Activated CD8-positive, alpha-beta memory T cell treated with anti-CD3 and anti-CD28 coated beads for 48 hours (primary cell): Measurements from ENCODE around the gene DBET.
"Not testable (repeated sequence)": the region's sequence is repeated elsewhere in the genome, so short reads cannot be mapped to it uniquely, and the experiment has no call there.

Source experiments
- DNase-seq, 3 experiments: peaks; one replicate each; pipeline ENCODE4 v3.0.0-alpha.2; 2020; ENCODE audit warnings: low read depth in 2 of 3, low spot score in 2 of 3

Gene DBET

DNA sequence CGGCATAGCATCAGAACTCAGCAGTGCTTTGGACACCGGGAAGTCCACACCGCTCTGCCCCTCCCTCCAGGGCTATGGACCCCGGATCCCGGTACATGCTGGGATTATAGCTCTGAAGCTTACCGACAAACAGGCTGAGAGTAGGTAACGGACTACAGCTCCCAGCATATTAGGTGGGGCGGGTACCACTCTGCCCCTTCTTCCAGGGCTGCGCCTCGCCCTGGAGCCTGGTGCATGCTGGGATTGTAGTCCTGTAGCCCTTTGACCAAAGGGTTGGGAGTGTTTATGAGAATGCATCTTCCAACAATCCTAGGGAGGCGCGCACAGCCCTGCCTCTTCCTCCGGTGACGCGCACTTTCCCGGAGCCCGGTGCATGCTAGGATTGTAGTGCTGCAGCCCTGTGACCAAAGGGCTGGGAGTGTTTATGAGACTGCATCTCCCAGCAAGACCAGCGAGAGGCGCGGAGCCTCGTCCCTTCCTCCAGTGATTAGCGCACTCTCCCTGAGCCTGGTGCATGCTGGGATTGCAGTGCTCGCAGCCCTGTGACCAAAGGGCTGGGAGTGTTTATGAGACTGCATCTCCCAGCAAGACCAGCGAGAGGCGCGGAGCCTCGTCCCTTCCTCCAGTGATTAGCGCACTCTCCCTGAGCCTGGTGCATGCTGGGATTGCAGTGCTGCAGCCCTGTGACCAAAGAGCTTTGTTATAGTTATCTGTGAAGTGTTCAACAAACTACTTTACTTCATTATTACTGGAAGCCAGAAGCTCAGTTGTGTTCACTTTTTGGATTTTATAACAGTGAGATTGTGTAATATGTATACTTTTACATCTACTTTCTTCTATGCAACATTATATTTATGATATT, 14.7 kb upstream of the DBET start:
- DNase-seq = not testable (repeated sequence)

GRCh38 chr4:190058997-190059396, 5.3 kb upstream of the DBET start:
- DNase-seq = not testable (repeated sequence)

DNA sequence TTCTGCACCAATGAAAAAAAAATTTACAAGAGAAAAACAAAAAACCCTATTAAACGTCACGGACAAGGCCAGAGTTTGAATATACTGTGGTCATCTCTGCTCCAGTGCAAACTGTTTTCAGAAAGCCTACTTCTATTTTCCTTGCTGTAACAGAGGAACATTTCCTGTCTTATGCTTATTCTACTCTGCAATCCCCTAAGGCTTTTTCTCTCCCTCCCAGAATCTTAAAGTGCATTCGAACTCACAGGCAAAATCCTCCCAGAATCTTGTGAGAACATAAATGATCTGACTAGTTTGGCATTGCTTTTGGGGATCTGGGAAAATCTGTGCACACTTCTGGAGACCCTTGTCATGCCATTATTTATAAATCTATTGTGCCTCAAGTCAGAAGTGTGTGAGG, 503 bp downstream of the DBET start:
- DNase-seq = not testable (repeated sequence)

GRCh38 chr4:190068351-190068750, 4.0 kb downstream of the DBET start:
- not testable (repeated sequence) for DNase-seq

DNA sequence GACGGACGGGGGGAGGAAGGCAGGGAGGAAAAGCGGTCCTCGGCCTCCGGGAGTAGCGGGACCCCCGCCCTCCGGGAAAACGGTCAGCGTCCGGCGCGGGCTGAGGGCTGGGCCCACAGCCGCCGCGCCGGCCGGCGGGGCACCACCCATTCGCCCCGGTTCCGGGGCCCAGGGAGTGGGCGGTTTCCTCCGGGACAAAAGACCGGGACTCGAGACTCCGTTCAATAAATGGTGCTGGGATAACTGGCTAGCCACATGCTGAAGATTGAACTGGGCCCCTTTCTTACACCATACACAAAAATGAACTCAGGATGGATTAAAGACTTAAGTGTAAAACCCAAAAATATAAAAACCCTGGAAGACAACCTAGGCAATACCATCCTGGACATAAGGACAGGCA, 28.8 kb downstream of the DBET start:
- DNase-seq = not testable (repeated sequence)

GRCh38 chr4:190094031-190094430, 29.7 kb downstream of the DBET start:
- DNase-seq = not testable (repeated sequence)

- DNase-seq = not testable (repeated sequence)
Observed at GRCh38 chr4:190095335-190095734, 31.0 kb downstream of the DBET start.

DNA sequence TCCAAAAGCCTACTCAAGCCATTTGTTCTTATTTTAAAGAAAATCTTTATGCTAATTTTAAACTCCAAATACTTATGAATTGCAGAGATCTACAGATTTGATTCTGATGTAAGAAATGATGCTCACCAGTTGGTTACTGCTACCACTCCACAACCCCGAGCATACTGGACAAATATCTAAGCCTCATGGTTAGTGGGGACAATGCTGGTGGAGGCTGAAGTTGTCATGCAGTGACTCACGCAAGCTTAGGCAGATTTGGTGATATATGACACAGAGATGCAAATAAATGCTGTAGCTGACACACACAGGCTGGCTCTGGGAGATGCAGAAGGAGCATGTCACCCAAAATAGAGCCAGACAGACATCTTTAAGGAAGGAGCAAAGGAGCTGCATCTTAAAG, 35.3 kb downstream of the DBET start:
- not testable (repeated sequence) for DNase-seq

GRCh38 chr4:190101525-190101924, 37.2 kb downstream of the DBET start:
- DNase-seq = not testable (repeated sequence)

- DNase-seq = not testable (repeated sequence)
Observed at GRCh38 chr4:190106191-190106590, 41.9 kb downstream of the DBET start.

GRCh38 chr4:190106611-190107480, 42.5 kb downstream of the DBET start:
- not testable (repeated sequence) for DNase-seq

GRCh38 chr4:190107766-190108485, 43.6 kb downstream of the DBET start:
- DNase-seq = not testable (repeated sequence)

DNA sequence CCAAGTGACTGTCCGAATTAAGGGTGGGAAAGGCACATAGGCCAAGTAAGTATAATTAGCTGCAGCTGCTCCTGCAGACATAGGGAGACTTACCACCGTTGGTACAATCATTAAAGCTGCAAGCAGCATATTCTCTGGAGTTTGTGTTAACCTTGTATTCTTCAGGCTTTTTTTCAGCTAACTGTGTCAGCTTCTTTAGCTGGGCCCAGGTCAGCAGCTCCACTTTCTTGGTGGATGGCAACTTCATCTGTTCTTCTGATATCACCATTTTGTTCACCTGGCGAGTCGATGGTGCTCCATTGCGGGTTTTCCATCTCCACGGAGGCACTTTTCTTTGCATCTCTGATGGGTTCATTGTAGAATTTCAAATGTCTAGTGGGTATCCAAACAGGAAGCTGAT, 44.5 kb downstream of the DBET start:
- not testable (repeated sequence) for DNase-seq

DNA sequence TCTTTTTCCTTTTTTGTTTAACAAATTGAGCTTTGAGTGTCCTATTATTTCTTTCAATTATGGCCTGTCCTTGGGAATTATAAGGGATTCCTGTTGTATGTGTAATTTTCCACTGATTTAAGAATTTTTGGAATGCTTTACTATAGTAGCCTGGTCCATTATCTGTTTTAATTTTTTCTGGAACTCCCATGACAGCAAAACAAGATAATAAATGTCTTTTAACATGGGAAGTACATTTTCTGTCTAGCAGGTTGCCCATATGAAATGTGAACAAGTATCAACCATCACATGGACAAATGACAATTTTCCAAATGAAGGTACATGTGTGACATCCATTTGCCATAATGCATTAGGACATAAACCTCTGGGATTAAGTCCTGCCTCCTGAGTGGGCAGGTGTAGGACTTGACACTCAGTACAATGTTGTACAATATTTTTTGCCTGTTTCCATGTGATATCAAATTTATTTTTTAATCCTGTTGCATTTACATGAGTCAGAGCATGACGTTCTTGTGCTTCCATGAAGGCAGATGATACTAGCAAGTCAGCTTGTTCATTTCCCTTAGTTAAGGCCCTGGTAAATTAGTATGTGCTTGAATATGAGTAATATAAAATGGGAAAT, 45.2 kb downstream of the DBET start:
- DNase-seq = not testable (repeated sequence)

GRCh38 chr4:190110033-190110432, 45.7 kb downstream of the DBET start:
- not testable (repeated sequence) for DNase-seq

GRCh38 chr4:190110570-190111295, 46.4 kb downstream of the DBET start:
- not testable (repeated sequence) for DNase-seq

DNA sequence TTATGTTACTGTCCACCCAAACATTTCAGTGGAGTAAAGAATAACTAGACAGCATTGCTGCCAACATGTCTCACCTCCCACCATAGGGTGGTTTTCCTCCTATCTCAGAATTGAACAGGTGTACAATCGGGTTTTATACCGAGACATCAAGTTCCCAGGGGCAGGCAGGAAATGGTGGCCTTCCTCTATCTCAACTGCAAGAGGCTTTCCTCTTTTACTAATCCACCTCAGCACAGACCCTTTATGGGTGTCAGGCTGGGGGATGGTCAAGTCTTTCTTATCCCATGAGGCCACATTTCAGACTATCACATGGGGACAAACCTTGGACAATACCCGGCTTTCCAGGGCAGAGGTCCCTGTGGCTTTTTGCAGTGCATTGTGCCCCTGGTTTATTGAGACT, 48.6 kb downstream of the DBET start:
- not testable (repeated sequence) for DNase-seq

DNA sequence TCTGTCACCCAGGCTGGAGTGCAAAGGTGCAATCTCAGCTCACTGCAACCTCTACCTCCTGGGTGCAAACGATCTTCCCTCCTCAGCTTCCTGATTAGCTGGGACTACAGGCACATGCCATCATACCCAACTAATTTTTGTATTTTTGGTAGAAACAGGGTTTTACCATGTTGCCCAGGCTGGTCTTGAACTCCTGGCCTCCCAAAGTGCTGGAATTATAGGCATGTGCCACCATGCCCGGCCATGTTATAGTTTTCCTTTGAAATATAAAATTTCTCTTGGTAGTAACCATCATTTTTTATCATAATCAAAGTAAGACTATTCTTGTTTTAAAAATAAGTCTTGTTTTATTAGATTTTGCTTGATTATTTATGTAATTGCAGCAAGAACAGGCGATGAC, 50.7 kb downstream of the DBET start:
- DNase-seq = not testable (repeated sequence)
